IgD-negative memory B cell (primary cell): Measurements from ENCODE around the gene EMX1. TPM values are rescaled to one million over a fixed set of nuclear protein-coding genes. Genes with fewer than 3 reads are reported as not detected.

Source experiments
- H3K27ac Mint-ChIP-seq, 3 donors: one replicate each; pipeline ENCODE4 v1.8.0; 2020 to 2022; ENCODE audit warnings: mild to moderate bottlenecking in 3 of 3, mixed read lengths in 3 of 3, moderate library complexity in 1 of 3
- H3K27me3 Mint-ChIP-seq: one replicate; pipeline ENCODE4 v1.8.0; 2021; ENCODE audit warnings: mixed read lengths
- H3K36me3 Mint-ChIP-seq: one replicate; pipeline ENCODE4 v1.8.0; 2020; ENCODE audit warnings: mild to moderate bottlenecking, mixed read lengths
- H3K4me1 Mint-ChIP-seq, 3 donors: one replicate each; pipeline ENCODE4 v1.8.0; 2020 to 2022; ENCODE audit warnings: mixed read lengths in 3 of 3, mild to moderate bottlenecking in 1 of 3
- H3K4me3 Mint-ChIP-seq, 4 donors: one replicate each; pipeline ENCODE4 v1.8.0; 2020 to 2022; ENCODE audit warnings: mild to moderate bottlenecking in 4 of 4, mixed read lengths in 4 of 4, moderate library complexity in 3 of 4
- H3K9me3 Mint-ChIP-seq, 3 donors: one replicate each; pipeline ENCODE4 v1.8.0; 2020 to 2021; ENCODE audit warnings: mixed read lengths in 3 of 3, mild to moderate bottlenecking in 1 of 3
- polyA plus RNA-seq: library from polyadenylated mRNA; unstranded; fragments of 300-500 nt; fragmentation: Illumina TruSeq; gene quantifications from one replicate; pipeline ENCODE4 v1.2.3, GENCODE V29; 2021

Gene EMX1
- polyA plus RNA-seq: not detected

- Mint-ChIP-seq H3K9me3 (peaks cover 0 to 2% (median 0%) of the 10 kb centered on the region in 3 donors), H3K27me3 (peaks cover 69% of the 10 kb centered on the region), H3K4me1 (peaks cover 5 to 12% (median 10%) of the 10 kb centered on the region in 3 donors), H3K27ac (peak within 1 kb of the TSS in 2 of 3 donors; percentile 73 to 82), H3K36me3 (no peaks in the 10 kb centered on the region), H3K4me3 (peak within 1 kb of the TSS; percentile 58 to 92 (median 84))
Measured at GRCh38 chr2:72917138-72917876, at the start of gene EMX1. Gene EMX1 (plus strand): TSS chr2:72917519. CDS start chr2:72917853, 334 bp downstream.

- Mint-ChIP-seq H3K27me3 (peaks cover 2% of the 10 kb centered on the region), H3K27ac (no peak overlapping the region), H3K4me1 (no peaks in the 10 kb centered on the region), H3K4me3 (no peak overlapping the region), H3K36me3 (peaks cover 2% of the 10 kb centered on the region), H3K9me3 (peaks cover 3 to 12% (median 3%) of the 10 kb centered on the region in 3 donors)
Measured at GRCh38 chr2:72871060-72871459, 46.3 kb upstream of the EMX1 start.

- Mint-ChIP-seq H3K27ac (no peak overlapping the region), H3K27me3 (peaks cover 2% of the 10 kb centered on the region), H3K9me3 (peaks cover 3 to 12% (median 3%) of the 10 kb centered on the region in 3 donors)
Measured at GRCh38 chr2:72871880-72872279, 45.4 kb upstream of the EMX1 start.

GRCh38 chr2:72883356-72883962 is 33.9 kb upstream of the EMX1 start:
- no peak overlapping the region for H3K4me3 Mint-ChIP-seq
- peaks cover 0 to 3% (median 0%) of the 10 kb centered on the region in 3 donors for H3K9me3 Mint-ChIP-seq
- H3K27ac Mint-ChIP-seq: no peak overlapping the region
- no peaks in the 10 kb centered on the region for H3K36me3 Mint-ChIP-seq
- peaks cover 0 to 5% (median 3%) of the 10 kb centered on the region in 3 donors for H3K4me1 Mint-ChIP-seq
- peaks cover 39% of the 10 kb centered on the region for H3K27me3 Mint-ChIP-seq

More at GRCh38 chr2:72871880-72872279, 45.4 kb upstream of the EMX1 start:
- Mint-ChIP-seq H3K4me1 (no peaks in the 10 kb centered on the region), H3K36me3 (peaks cover 3% of the 10 kb centered on the region), H3K4me3 (no peak overlapping the region)

GRCh38 chr2:72886505-72887031 is 30.8 kb upstream of the EMX1 start:
- H3K27ac Mint-ChIP-seq: no peak overlapping the region
- peaks cover 44% of the 10 kb centered on the region for H3K27me3 Mint-ChIP-seq
- peaks cover 0 to 3% (median 0%) of the 10 kb centered on the region in 3 donors for H3K9me3 Mint-ChIP-seq
- H3K4me1 Mint-ChIP-seq: peaks cover 0 to 7% (median 5%) of the 10 kb centered on the region in 3 donors
- peak overlapping the region; percentile 47 to 82 (median 64) for H3K4me3 Mint-ChIP-seq
- H3K36me3 Mint-ChIP-seq: no peaks in the 10 kb centered on the region

GRCh38 chr2:72887032-72887739 is 30.1 kb upstream of the EMX1 start, which contains the start of gene SPR:
Gene SPR (plus strand): TSS chr2:72887408. CDS start chr2:72887433, 25 bp downstream.
- peak within 1 kb of the TSS; percentile 62 to 93 (median 84) for H3K4me3 Mint-ChIP-seq
- H3K27ac Mint-ChIP-seq: no peak within 1 kb of the TSS
- H3K9me3 Mint-ChIP-seq: no peaks in the 10 kb centered on the region
- H3K27me3 Mint-ChIP-seq: peaks cover 41% of the 10 kb centered on the region
- peaks cover 0 to 7% (median 5%) of the 10 kb centered on the region in 3 donors for H3K4me1 Mint-ChIP-seq
- no peaks in the 10 kb centered on the region for H3K36me3 Mint-ChIP-seq

GRCh38 chr2:72887740-72888437 is 29.4 kb upstream of the EMX1 start:
- Mint-ChIP-seq H3K27ac (no peak overlapping the region), H3K36me3 (no peaks in the 10 kb centered on the region), H3K27me3 (peaks cover 41% of the 10 kb centered on the region), H3K9me3 (no peaks in the 10 kb centered on the region), H3K4me1 (peaks cover 0 to 7% (median 5%) of the 10 kb centered on the region in 3 donors), H3K4me3 (peak overlapping the region; percentile 62 to 93 (median 84))

- Mint-ChIP-seq H3K36me3 (no peaks in the 10 kb centered on the region), H3K9me3 (no peaks in the 10 kb centered on the region), H3K4me3 (peak overlapping the region in 3 of 4 donors; percentile 30 to 65 (median 32)), H3K27ac (no peak overlapping the region), H3K27me3 (peaks cover 36% of the 10 kb centered on the region), H3K4me1 (peaks cover 0 to 7% (median 5%) of the 10 kb centered on the region in 3 donors)
Measured at GRCh38 chr2:72888438-72889202, 28.7 kb upstream of the EMX1 start.

- Mint-ChIP-seq H3K36me3 (no peaks in the 10 kb centered on the region), H3K27ac (peak overlapping the region in 1 of 3 donors; percentile 32), H3K4me3 (no peak overlapping the region), H3K9me3 (no peaks in the 10 kb centered on the region), H3K4me1 (peaks cover 0 to 7% (median 5%) of the 10 kb centered on the region in 3 donors), H3K27me3 (peaks cover 38% of the 10 kb centered on the region)
Measured at GRCh38 chr2:72889991-72890390, 27.3 kb upstream of the EMX1 start.

GRCh38 chr2:72891091-72891818 is 26.1 kb upstream of the EMX1 start:
- H3K4me1 Mint-ChIP-seq: peaks cover 0 to 9% (median 5%) of the 10 kb centered on the region in 3 donors
- peaks cover 39% of the 10 kb centered on the region for H3K27me3 Mint-ChIP-seq
- no peak overlapping the region for H3K27ac Mint-ChIP-seq
- no peaks in the 10 kb centered on the region for H3K36me3 Mint-ChIP-seq
- H3K9me3 Mint-ChIP-seq: no peaks in the 10 kb centered on the region
- no peak overlapping the region for H3K4me3 Mint-ChIP-seq

GRCh38 chr2:72892506-72893173 is 24.7 kb upstream of the EMX1 start:
- H3K4me1 Mint-ChIP-seq: peaks cover 0 to 9% (median 0%) of the 10 kb centered on the region in 3 donors
- no peaks in the 10 kb centered on the region for H3K9me3 Mint-ChIP-seq
- no peaks in the 10 kb centered on the region for H3K36me3 Mint-ChIP-seq
- peaks cover 40% of the 10 kb centered on the region for H3K27me3 Mint-ChIP-seq
- H3K4me3 Mint-ChIP-seq: no peak overlapping the region
- H3K27ac Mint-ChIP-seq: no peak overlapping the region

- Mint-ChIP-seq H3K27me3 (peaks cover 43% of the 10 kb centered on the region), H3K27ac (no peak overlapping the region), H3K4me1 (peaks cover 0 to 5% (median 0%) of the 10 kb centered on the region in 3 donors), H3K9me3 (no peaks in the 10 kb centered on the region), H3K4me3 (peak overlapping the region in 1 of 4 donors; percentile 9), H3K36me3 (no peaks in the 10 kb centered on the region)
Measured at GRCh38 chr2:72893594-72894319, 23.6 kb upstream of the EMX1 start.
